HCT116 (cell line): ENCODE results near the gene PIP4P1. TPM values are rescaled to one million over a fixed set of nuclear protein-coding genes. Genes with fewer than 3 reads are reported as not detected.

ENCODE experiments used
- ATAC-seq: fragments of 200-7000 bp; cut with Tn5 transposase; 2 replicates; pipeline ENCODE4 v1.9.1; 2020; ENCODE audit warnings: mild to moderate bottlenecking, moderate library complexity
- BruUV-seq: library from RNA; stranded (reverse); fragments of 400-500 nt; replicated peaks from 2 replicates; lab custom pipeline; 2021; lab: Mats Ljungman, UMichigan
- CTCF ChIA-PET: fragments of 300-600 bp; sonication (Branson Sonifier 250); formaldehyde crosslinking; loops from one replicate; lab custom pipeline; 2021; ENCODE audit warnings: antibody characterized with exemption; lab: Charles Lee
- POLR2A ChIA-PET: fragments of 300-600, 350-600 bp; sonication (Branson Sonifier 250); formaldehyde crosslinking; loops from one replicate; lab custom pipeline; 2021; ENCODE audit warnings: antibody characterized with exemption; lab: Charles Lee
- RAD21 ChIA-PET, 2 experiments: fragments of 300-600 bp; sonication (Branson Sonifier 250); formaldehyde crosslinking; loops; one replicate each; lab custom pipeline; 2023; ENCODE audit warnings: low total read pairs in 2 of 2; ENCODE audit not compliant: uncharacterized antibody in 2 of 2, unreplicated experiment in 2 of 2, low non-redundant PET in 1 of 2; lab: Charles Lee
- DNase-seq: peaks from one replicate; pipeline ENCODE4 v3.0.0-alpha.2; 2010; ENCODE audit warnings: low read depth, low spot score
- H2AFZ ChIP-seq: fragments of 200-600 bp; shearing (Covaris generic), sonication (generic); 2 replicates; pipeline ENCODE4 v1.6.1; 2017; ENCODE audit warnings: low read depth, mixed run types, mixed read lengths, antibody characterized with exemption, low read length; ENCODE audit not compliant: poor library complexity, severe bottlenecking
- H3K27ac ChIP-seq: 2 replicates; pipeline ENCODE4 v1.5.1; 2012; ENCODE audit warnings: low read depth, low read length
- H3K27me3 ChIP-seq: fragments of 200-600 bp; sonication (generic); 2 replicates; pipeline ENCODE4 v1.6.1; 2016; ENCODE audit warnings: mixed run types, low read length, mixed read lengths; ENCODE audit not compliant: insufficient read depth
- H3K36me3 ChIP-seq, 2 experiments: fragments of 200-500 bp in 1 of 2; fragments of 200-600 bp in 1 of 2; sonication (Bioruptor generic) in 1 of 2; sonication (generic) in 1 of 2; 2 replicates each; pipeline versions ENCODE4 v1.5.1 to v1.6.1; 2014 to 2016; ENCODE audit warnings: low read length in 2 of 2, inconsistent platforms in 1 of 2, mixed read lengths in 1 of 2, mixed run types in 1 of 2; ENCODE audit not compliant: insufficient read depth in 2 of 2, control insufficient read depth in 1 of 2
- H3K4me1 ChIP-seq, 2 experiments: fragments of 200-600 bp in 1 of 2; sonication (generic) in 1 of 2; 2 replicates each; pipeline versions ENCODE4 v1.5.1 to v1.6.1; 2012 to 2017; ENCODE audit warnings: low read length in 2 of 2, inconsistent platforms in 1 of 2, mild to moderate bottlenecking in 1 of 2, mixed read lengths in 1 of 2, mixed run types in 1 of 2, moderate library complexity in 1 of 2; ENCODE audit not compliant: insufficient read depth in 2 of 2, control insufficient read depth in 1 of 2
- H3K4me2 ChIP-seq: fragments of 200-600 bp; sonication (generic); 2 replicates; pipeline ENCODE4 v1.6.1; 2017; ENCODE audit warnings: mixed run types, low read length, mixed read lengths
- H3K4me3 ChIP-seq, 2 experiments: fragments of 200-600 bp in 1 of 2; sonication (generic) in 1 of 2; replicated peaks in 1 of 2; 2 replicates each; pipeline ENCODE4 v1.5.1; 2011 to 2016; ENCODE audit warnings: low read length in 2 of 2, control low read depth in 1 of 2, low read depth in 1 of 2, mild to moderate bottlenecking in 1 of 2, mixed read lengths in 1 of 2, mixed run types in 1 of 2
- H3K79me2 ChIP-seq: fragments of 200-600 bp; sonication (generic); 2 replicates; pipeline ENCODE4 v1.6.1; 2017; ENCODE audit warnings: mild to moderate bottlenecking, mixed run types, low read length, moderate library complexity, mixed read lengths; ENCODE audit not compliant: insufficient read depth
- H3K9ac ChIP-seq: fragments of 200-600 bp; sonication (generic); 2 replicates; pipeline ENCODE4 v1.6.1; 2016; ENCODE audit warnings: low read length, mixed read lengths
- H3K9me2 ChIP-seq: fragments of 200-600 bp; sonication (generic), shearing (Covaris generic); 2 replicates; pipeline ENCODE4 v1.6.1; 2017; ENCODE audit warnings: mixed run types, mild to moderate bottlenecking, moderate library complexity; ENCODE audit not compliant: insufficient read depth
- H3K9me3 ChIP-seq, 2 experiments: fragments of 200-500 bp in 1 of 2; fragments of 200-600 bp in 1 of 2; sonication (Bioruptor generic) in 1 of 2; sonication (generic) in 1 of 2; 2 replicates each; pipeline ENCODE4 v1.6.1; 2014 to 2017; ENCODE audit warnings: low read length in 2 of 2, mixed read lengths in 2 of 2, inconsistent platforms in 1 of 2, low read depth in 1 of 2, mild to moderate bottlenecking in 1 of 2, mixed run types in 1 of 2, moderate library complexity in 1 of 2; ENCODE audit not compliant: control insufficient read depth in 1 of 2, insufficient read depth in 1 of 2
- H4K20me1 ChIP-seq: fragments of 200-600 bp; sonication (generic), shearing (Covaris generic); 2 replicates; pipeline ENCODE4 v1.6.1; 2017; ENCODE audit warnings: mixed run types, mild to moderate bottlenecking, moderate library complexity; ENCODE audit not compliant: insufficient read depth
- ATF3 ChIP-seq: IDR thresholded peaks from 2 replicates; pipeline ENCODE4 v1.6.1; 2012
- CBX3 ChIP-seq: IDR thresholded peaks from 2 replicates; pipeline ENCODE4 v1.6.1; 2012; ENCODE audit warnings: low read depth
- CEBPB ChIP-seq: IDR thresholded peaks from 2 replicates; pipeline ENCODE4 v1.6.1; 2012; ENCODE audit warnings: low read depth
- CTCF ChIP-seq, 3 experiments: fragments of 200-600 bp in 1 of 3; sonication (generic) in 1 of 3; IDR thresholded peaks in 2 of 3; conservative IDR thresholded peaks in 1 of 3; 2 replicates each; pipeline ENCODE4 v1.5.1; 2012 to 2017; ENCODE audit warnings: low read depth in 2 of 3, low read length in 2 of 3, antibody characterized with exemption in 1 of 3, borderline replicate concordance in 1 of 3, control low read depth in 1 of 3, mild to moderate bottlenecking in 1 of 3, mixed read lengths in 1 of 3, mixed run types in 1 of 3, moderate library complexity in 1 of 3; ENCODE audit not compliant: insufficient read depth in 1 of 3
- EZH2 ChIP-seq: fragments of 200-600 bp; sonication (generic); IDR thresholded peaks from 2 replicates; pipeline ENCODE4 v1.6.1; 2017; ENCODE audit warnings: antibody characterized with exemption, mixed run types
- EZH2phosphoT487 ChIP-seq: fragments of 200-600 bp; IDR thresholded peaks from 2 replicates; pipeline ENCODE4 v1.6.1; 2018; ENCODE audit warnings: antibody characterized with exemption, borderline replicate concordance
- FOSL1 ChIP-seq: IDR thresholded peaks from 2 replicates; pipeline ENCODE4 v1.6.1; 2012; ENCODE audit warnings: low read depth
- JUND ChIP-seq: IDR thresholded peaks from 2 replicates; pipeline ENCODE4 v1.6.1; 2012
- MAX ChIP-seq: IDR thresholded peaks from 2 replicates; pipeline ENCODE4 v1.6.1; 2012
- POLR2A ChIP-seq: IDR thresholded peaks from 2 replicates; pipeline ENCODE4 v1.7.0; 2011; ENCODE audit warnings: borderline replicate concordance; ENCODE audit not compliant: insufficient read depth, insufficient read length; ENCODE audit errors: extremely low read depth
- POLR2AphosphoS5 ChIP-seq: IDR thresholded peaks from 2 replicates; pipeline ENCODE4 v1.6.1; 2011; ENCODE audit warnings: mild to moderate bottlenecking, low read depth, low read length, moderate library complexity
- RAD21 ChIP-seq: IDR thresholded peaks from 2 replicates; pipeline ENCODE4 v1.6.1; 2012; ENCODE audit warnings: low read depth, mild to moderate bottlenecking
- REST ChIP-seq: IDR thresholded peaks from 2 replicates; pipeline ENCODE4 v1.6.1; 2012; ENCODE audit warnings: low read depth
- TCF7L2 ChIP-seq: IDR thresholded peaks from 2 replicates; pipeline ENCODE4 v1.7.0; 2011; ENCODE audit warnings: borderline replicate concordance, inconsistent platforms; ENCODE audit not compliant: insufficient read depth, insufficient read length; ENCODE audit errors: extremely low read depth
- YY1 ChIP-seq: IDR thresholded peaks from 2 replicates; pipeline ENCODE4 v1.6.1; 2011; ENCODE audit warnings: low read length, low read depth, moderate library complexity, mild to moderate bottlenecking; ENCODE audit not compliant: insufficient replicate concordance; ENCODE audit errors: extremely low read depth
- intact Hi-C: fragments of 100-400 bp; cut with micrococcal nuclease; formaldehyde crosslinking; loops from 2 replicates; pipeline ENCODE4 v1.10.0; 2022
- total RNA-seq: library from RNA; stranded (reverse); gene quantifications from one replicate; pipeline ENCODE4 v1.2.1, GENCODE V29; 2021; ENCODE audit not compliant: unreplicated experiment

The PIP4P1 gene
- total RNA-seq, 1 experiment from 2014 or later = 35.4 TPM

- Histone ChIP-seq H3K27ac (no peak overlapping the region), H4K20me1 (no peaks in the 10 kb centered on the region), H3K4me3 (no peak overlapping the region), H3K4me2 (no peak overlapping the region), H3K27me3 (no peaks in the 10 kb centered on the region), H3K9me3 (no peaks in the 10 kb centered on the region), H3K79me2 (no peaks in the 10 kb centered on the region), H2AFZ (no peak overlapping the region), H3K4me1 (peaks cover 7 to 17% of the 10 kb centered on the region in 2 experiments), H3K36me3 (no peaks in the 10 kb centered on the region), H3K9ac (no peak overlapping the region), H3K9me2 (no peaks in the 10 kb centered on the region)
- DNase-seq (no peak), ATAC-seq (no peak)
- RAD21 ChIA-PET = no interaction called here
- TF ChIP-seq EZH2phosphoT487 (no peak), POLR2AphosphoS5 (no peak), MAX (no peak), POLR2A (no peak), RAD21 (no peak), YY1 (no peak), JUND (no peak), CBX3 (no peak), CEBPB (no peak), CTCF (IDR thresholded peaks at IDR 0.05 in 2 of 3, conservative IDR thresholded peaks at IDR 0.05 in 1 of 3; ENCODE audit: borderline replicate concordance in 1 of 3, insufficient read depth in 1 of 3, low read depth in 2 of 3, low read length in 2 of 3) (no peak), ATF3 (no peak), EZH2 (no peak), REST (no peak), TCF7L2 (no peak), FOSL1 (no peak)
- intact Hi-C loops = no loop called here
- CTCF ChIA-PET = no interaction called here
- BruUV-seq = no TSS peak
- POLR2A ChIA-PET = no interaction called here
Observed at GRCh38 chr14:20438664-20439063, 22.6 kb downstream of the PIP4P1 start.
